ENCODE data around the gene C2orf78. TPM values are rescaled to one million over a fixed set of nuclear protein-coding genes. Genes with fewer than 3 reads are reported as not detected.
"Not testable (repeated sequence)": the region's sequence is repeated elsewhere in the genome, so short reads cannot be mapped to it uniquely, and the experiment has no call there.

Gene C2orf78
- total and polyA plus RNA-seq, 2 donors (not counting 3 experiments of a cell fraction or from before 2014, with no cell fraction given) = not detected

GRCh38 chr2:73780237-73780582 is 3.8 kb upstream of the C2orf78 start:
- no peaks in the 10 kb centered on the region for H3K27me3 ChIP-seq (ENCODE audit: control insufficient read depth in 2 of 2, insufficient read depth in 2 of 2, low read length in 2 of 2)
- CTCF ChIA-PET = interaction anchor here (1.0 to 1.1 kb wide), 4 partner anchors 42 to 371 kb away, joined by 3 to 8 read pairs (median 4); partner anchors contain the start of gene TPRKB
- intact Hi-C loops (cut with micrococcal nuclease) = loop anchor here (1.0 to 10.0 kb wide), 3 partner anchors 34 to 95 kb away; partner anchors contain the start of gene TPRKB
- H3K27ac ChIP-seq (ENCODE audit: insufficient read depth, low read depth, low read length) = no peak overlapping the region
- POLR2A ChIA-PET = no interaction called here
- peak overlapping the region in 1 of 3 experiments; percentile 92 for H3K4me3 ChIP-seq (replicated peaks in 1 of 3; ENCODE audit: insufficient read depth in 1 of 3, low read depth in 1 of 3, low read length in 3 of 3)
- H2AFZ ChIP-seq (ENCODE audit: low read depth, low read length) = peak overlapping the region; percentile 10
- no peaks in the 10 kb centered on the region for H4K20me1 ChIP-seq (replicated peaks; ENCODE audit: control insufficient read depth, extremely low read depth, insufficient read depth, low read length)
- H3K9me3 ChIP-seq (replicated peaks; ENCODE audit: control insufficient read depth, insufficient read depth, low read length) = no peaks in the 10 kb centered on the region
- H3K36me3 ChIP-seq (ENCODE audit: control insufficient read depth in 2 of 2, extremely low read depth in 1 of 2, insufficient read depth in 2 of 2, low read length in 2 of 2) = peaks cover 0 to 2% of the 10 kb centered on the region in 2 experiments
- no peaks in the 10 kb centered on the region for H3K9me1 ChIP-seq (replicated peaks; ENCODE audit: control insufficient read depth, extremely low read depth, insufficient read depth, low read length)
- no peak for TF ChIP-seq POLR2AphosphoS5 (IDR thresholded peaks at IDR 0.05; ENCODE audit: insufficient read depth, low read depth, low read length)
- TF ChIP-seq MYC (IDR thresholded peaks at IDR 0.05; ENCODE audit: low read depth, low read length) = no peak
- no peak for TF ChIP-seq POLR2A (IDR thresholded peaks at IDR 0.05; ENCODE audit: low read depth, low read length)
- TF ChIP-seq EZH2 (IDR thresholded peaks at IDR 0.05; ENCODE audit: borderline replicate concordance, low read depth, low read length, severe bottlenecking) = no peak
- no peak for TF ChIP-seq FOS (IDR thresholded peaks at IDR 0.05; ENCODE audit: borderline replicate concordance, insufficient read depth, low read length)
- TF ChIP-seq JUN (IDR thresholded peaks at IDR 0.05; ENCODE audit: borderline replicate concordance, insufficient read depth, insufficient read length, low read depth) = no peak
- no peak for TF ChIP-seq MAX (IDR thresholded peaks at IDR 0.05; ENCODE audit: insufficient read depth, insufficient read length)
- no peak for TF ChIP-seq GATA2 (IDR thresholded peaks at IDR 0.05; ENCODE audit: insufficient read depth, insufficient read length, low read depth, low read length)
- TF ChIP-seq CTCF (IDR thresholded peaks at IDR 0.05; ENCODE audit: extremely low read depth in 1 of 2, insufficient read depth in 1 of 2, low read depth in 1 of 2, low read length in 2 of 2) = no peak
- peaks cover 9% of the 10 kb centered on the region for H3K4me1 ChIP-seq (ENCODE audit: control insufficient read depth, extremely low read depth, insufficient read depth, low read length)
- no TSS peak for BruUV-seq (replicated peaks)
- DNase-seq (ENCODE audit: low read depth, low spot score) = no peak
- FAIRE-seq = no peak
- dilution Hi-C loops (cut with MboI; ENCODE audit: extremely low pct_ligation_motif_present, low sequenced_read_pairs) = no loop called here
- H3K9ac ChIP-seq (replicated peaks; ENCODE audit: extremely low read depth, insufficient read depth, low read length) = no peak overlapping the region
- peaks cover 21% of the 10 kb centered on the region for H3K79me2 ChIP-seq (ENCODE audit: control insufficient read depth, insufficient read depth, low read length)
- H3K4me2 ChIP-seq (ENCODE audit: insufficient read depth, low read length) = peak overlapping the region; percentile 33

- CTCF ChIA-PET; BruUV-seq (replicated peaks); H3K4me1 ChIP-seq (ENCODE audit: control insufficient read depth, extremely low read depth, insufficient read depth, low read length); POLR2A ChIA-PET; FAIRE-seq; H3K4me3 ChIP-seq (replicated peaks in 1 of 3; ENCODE audit: insufficient read depth in 1 of 3, low read depth in 1 of 3, low read length in 3 of 3); H3K4me2 ChIP-seq (ENCODE audit: insufficient read depth, low read length); H4K20me1 ChIP-seq (replicated peaks; ENCODE audit: control insufficient read depth, extremely low read depth, insufficient read depth, low read length); H3K9me3 ChIP-seq (replicated peaks; ENCODE audit: control insufficient read depth, insufficient read depth, low read length); H3K9ac ChIP-seq (replicated peaks; ENCODE audit: extremely low read depth, insufficient read depth, low read length); H3K9me1 ChIP-seq (replicated peaks; ENCODE audit: control insufficient read depth, extremely low read depth, insufficient read depth, low read length); H2AFZ ChIP-seq (ENCODE audit: low read depth, low read length); dilution Hi-C loops (cut with MboI; ENCODE audit: extremely low pct_ligation_motif_present, low sequenced_read_pairs); H3K36me3 ChIP-seq (ENCODE audit: control insufficient read depth in 2 of 2, extremely low read depth in 1 of 2, insufficient read depth in 2 of 2, low read length in 2 of 2); H3K27ac ChIP-seq (ENCODE audit: insufficient read depth, low read depth, low read length); H3K27me3 ChIP-seq (ENCODE audit: control insufficient read depth in 2 of 2, insufficient read depth in 2 of 2, low read length in 2 of 2); DNase-seq (ENCODE audit: low read depth, low spot score): not testable (repeated sequence)
- intact Hi-C loops (cut with micrococcal nuclease) = loop anchor here (10.0 kb wide), 1 partner anchor 99 kb away; no protein-coding TSS in a partner anchor
- H3K79me2 ChIP-seq (ENCODE audit: control insufficient read depth, insufficient read depth, low read length) = peaks cover 13% of the 10 kb centered on the region
Observed at GRCh38 chr2:73783402-73783801, 581 bp upstream of the C2orf78 start.
